Activated naive CD4-positive, alpha-beta T cell treated with anti-CD3 and anti-CD28 coated beads, Interleukin-2, amount 10 ng/mL, durations not matched to agents 7 days and 5 days (primary cell): ENCODE results near the gene CNP.
"Not testable (repeated sequence)": the region's sequence is repeated elsewhere in the genome, so short reads cannot be mapped to it uniquely, and the experiment has no call there.

Experiments
- CTCF ChIA-PET: fragments of 350-600 bp; sonication (Branson Sonifier 250); formaldehyde crosslinking; loops from one replicate; lab custom pipeline; 2021; ENCODE audit warnings: antibody characterized with exemption; lab: Charles Lee
- DNase-seq: peaks from one replicate; pipeline ENCODE4 v3.0.0-alpha.2; 2020
- H3K27ac Mint-ChIP-seq: one replicate; pipeline ENCODE4 v1.8.0; 2021; ENCODE audit warnings: mild to moderate bottlenecking, moderate library complexity, mixed read lengths
- H3K27me3 Mint-ChIP-seq: one replicate; pipeline ENCODE4 v1.8.0; 2021; ENCODE audit warnings: mild to moderate bottlenecking, mixed read lengths
- H3K36me3 Mint-ChIP-seq: one replicate; pipeline ENCODE4 v1.8.0; 2021; ENCODE audit warnings: mixed read lengths
- H3K4me1 Mint-ChIP-seq: one replicate; pipeline ENCODE4 v1.8.0; 2021; ENCODE audit warnings: mixed read lengths
- H3K4me3 Mint-ChIP-seq: one replicate; pipeline ENCODE4 v1.8.0; 2021; ENCODE audit warnings: mild to moderate bottlenecking, moderate library complexity, mixed read lengths
- H3K9me3 Mint-ChIP-seq: one replicate; pipeline ENCODE4 v1.8.0; 2021; ENCODE audit warnings: mixed read lengths

Gene CNP

DNA sequence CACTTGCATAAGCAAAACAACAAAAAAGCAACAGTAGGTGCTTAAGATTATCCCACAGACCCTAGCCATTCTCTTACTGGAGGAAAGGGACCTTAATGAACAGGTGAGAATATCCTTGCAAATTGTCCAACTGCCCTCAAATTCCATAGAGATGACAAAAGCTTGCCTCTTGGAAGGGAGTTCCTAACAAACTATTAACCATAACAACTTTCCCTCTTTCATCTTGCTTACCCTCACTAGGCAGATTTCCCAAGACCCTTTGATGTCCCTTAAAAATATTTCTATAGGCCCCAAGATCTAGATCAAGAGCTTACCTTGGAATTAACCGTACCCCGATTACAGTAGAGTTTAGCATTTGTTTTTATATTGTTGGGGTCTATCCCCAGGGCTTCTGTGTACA is 21.8 kb downstream of the CNP start:
- Mint-ChIP-seq H3K4me3 (no peak overlapping the region), H3K27ac (no peak overlapping the region), H3K27me3 (no peaks in the 10 kb centered on the region), H3K4me1 (no peaks in the 10 kb centered on the region), H3K9me3 (no peaks in the 10 kb centered on the region), H3K36me3 (peaks cover 49% of the 10 kb centered on the region)
- DNase-seq = no peak
- CTCF ChIA-PET = no interaction called here

DNA sequence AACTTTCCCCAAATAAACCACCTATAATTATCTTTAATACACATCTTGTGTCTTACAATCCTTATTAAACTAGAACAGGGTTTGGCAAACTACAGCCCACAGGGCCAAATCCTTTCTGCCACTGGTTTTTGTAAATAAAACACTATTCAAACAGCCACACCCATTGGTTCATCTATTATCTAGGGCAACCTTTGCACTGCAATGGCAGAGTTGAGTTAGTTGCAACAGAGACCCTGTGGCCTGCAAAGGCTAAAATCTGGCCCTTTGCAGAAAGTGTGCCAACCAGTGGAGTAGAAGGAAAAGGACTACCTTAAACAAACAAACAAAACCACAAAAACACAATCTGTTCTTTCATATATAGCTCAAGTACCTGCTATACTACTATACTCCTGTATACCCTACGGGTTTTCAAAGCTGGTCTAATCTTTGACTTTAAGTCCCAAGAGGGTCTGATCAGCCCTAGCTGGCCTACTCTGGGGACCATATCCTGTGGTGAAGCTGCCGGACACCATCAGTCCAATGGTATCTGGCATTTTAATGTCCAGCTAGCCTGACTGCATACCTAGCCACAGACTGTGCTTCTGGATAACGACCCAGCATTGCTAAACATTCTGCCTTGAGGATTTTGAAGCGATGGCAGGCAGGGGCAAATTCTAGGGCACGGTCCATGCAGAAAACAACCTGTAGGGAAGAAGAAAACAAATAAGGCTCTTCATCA is 23.3 kb downstream of the CNP start:
- H3K9me3 Mint-ChIP-seq = no peaks in the 10 kb centered on the region
- H3K27me3 Mint-ChIP-seq = no peaks in the 10 kb centered on the region
- peaks cover 45% of the 10 kb centered on the region for H3K36me3 Mint-ChIP-seq
- H3K27ac Mint-ChIP-seq = no peak overlapping the region
- no peak overlapping the region for H3K4me3 Mint-ChIP-seq
- CTCF ChIA-PET = no interaction called here
- no peaks in the 10 kb centered on the region for H3K4me1 Mint-ChIP-seq
- DNase-seq = no peak

DNA sequence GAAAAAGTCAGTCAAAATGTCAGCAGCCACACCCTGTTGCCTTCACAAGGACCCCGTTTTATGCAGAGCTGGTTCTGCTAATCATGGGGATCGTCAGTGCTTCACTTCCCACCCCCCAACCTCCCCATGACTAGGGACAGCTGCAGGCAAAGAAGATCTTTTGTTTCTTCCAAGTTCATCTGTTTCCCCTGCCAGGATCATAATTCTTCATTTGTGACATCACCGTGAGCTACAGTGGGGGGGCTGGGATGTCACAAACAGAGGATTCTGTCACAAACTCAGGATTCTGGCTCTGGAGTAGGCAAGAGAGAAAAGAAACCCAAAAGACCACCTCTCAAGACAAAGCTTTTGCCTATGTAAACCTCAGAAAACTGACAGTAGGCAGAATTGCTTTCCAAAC is 26.0 kb downstream of the CNP start:
- no peak overlapping the region for H3K27ac Mint-ChIP-seq
- CTCF ChIA-PET = no interaction called here
- H3K27me3 Mint-ChIP-seq = no peaks in the 10 kb centered on the region
- H3K9me3 Mint-ChIP-seq = no peaks in the 10 kb centered on the region
- no peak for DNase-seq
- H3K36me3 Mint-ChIP-seq = peaks cover 54% of the 10 kb centered on the region
- H3K4me1 Mint-ChIP-seq = no peaks in the 10 kb centered on the region
- no peak overlapping the region for H3K4me3 Mint-ChIP-seq

DNA sequence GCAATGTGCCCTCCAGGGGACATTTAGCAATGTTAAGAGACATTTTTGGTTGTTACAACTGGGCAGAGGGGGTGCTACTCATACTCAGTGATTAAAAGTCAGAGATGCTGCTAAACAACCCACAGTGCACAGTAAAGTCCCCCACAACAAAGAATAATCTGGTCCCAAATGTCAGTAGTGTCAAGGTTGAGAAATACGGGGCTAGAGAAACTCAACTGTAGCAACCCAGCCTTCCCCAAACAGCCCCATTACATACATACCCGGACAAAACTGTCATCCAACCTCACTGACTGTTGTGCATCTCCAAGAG is 30.2 kb downstream of the CNP start:
- no peaks in the 10 kb centered on the region for H3K27me3 Mint-ChIP-seq
- DNase-seq = no peak
- H3K4me3 Mint-ChIP-seq = no peak overlapping the region
- H3K36me3 Mint-ChIP-seq = peaks cover 49% of the 10 kb centered on the region
- H3K27ac Mint-ChIP-seq = no peak overlapping the region
- CTCF ChIA-PET = no interaction called here
- no peaks in the 10 kb centered on the region for H3K9me3 Mint-ChIP-seq
- H3K4me1 Mint-ChIP-seq = no peaks in the 10 kb centered on the region

GRCh38 chr17:41998497-41998896 is 31.9 kb downstream of the CNP start:
- peaks cover 46% of the 10 kb centered on the region for H3K36me3 Mint-ChIP-seq
- H3K27ac Mint-ChIP-seq = no peak overlapping the region
- CTCF ChIA-PET = interaction anchor here (1.3 kb wide), 1 partner anchor 22 kb away, joined by 3 read pairs; the partner anchor contains the start of gene NKIRAS2

GRCh38 chr17:42000413-42001133 is 34.0 kb downstream of the CNP start:
- no peak for DNase-seq
- H3K27me3 Mint-ChIP-seq = no peaks in the 10 kb centered on the region
- no peak overlapping the region for H3K4me3 Mint-ChIP-seq
- H3K9me3 Mint-ChIP-seq = no peaks in the 10 kb centered on the region
- no peak overlapping the region for H3K27ac Mint-ChIP-seq
- peaks cover 4% of the 10 kb centered on the region for H3K4me1 Mint-ChIP-seq
- CTCF ChIA-PET = interaction anchor here (0.9 kb wide), 1 partner anchor 23 kb away, joined by 3 read pairs; no protein-coding TSS in a partner anchor
- H3K36me3 Mint-ChIP-seq = peaks cover 42% of the 10 kb centered on the region

More at GRCh38 chr17:41998497-41998896, 31.9 kb downstream of the CNP start:
- Mint-ChIP-seq H3K4me1 (peaks cover 1% of the 10 kb centered on the region), H3K9me3 (no peaks in the 10 kb centered on the region), H3K27me3 (no peaks in the 10 kb centered on the region), H3K4me3 (no peak overlapping the region)
- no peak for DNase-seq

GRCh38 chr17:42001729-42002128 is 35.1 kb downstream of the CNP start:
- Mint-ChIP-seq H3K27ac (no peak overlapping the region), H3K27me3 (no peaks in the 10 kb centered on the region), H3K9me3 (no peaks in the 10 kb centered on the region), H3K4me1 (peaks cover 4% of the 10 kb centered on the region), H3K36me3 (peaks cover 32% of the 10 kb centered on the region), H3K4me3 (no peak overlapping the region)
- CTCF ChIA-PET = interaction anchor here (1.3 kb wide), 1 partner anchor 66 kb away, joined by 3 read pairs; no protein-coding TSS in a partner anchor
- DNase-seq = no peak

DNA sequence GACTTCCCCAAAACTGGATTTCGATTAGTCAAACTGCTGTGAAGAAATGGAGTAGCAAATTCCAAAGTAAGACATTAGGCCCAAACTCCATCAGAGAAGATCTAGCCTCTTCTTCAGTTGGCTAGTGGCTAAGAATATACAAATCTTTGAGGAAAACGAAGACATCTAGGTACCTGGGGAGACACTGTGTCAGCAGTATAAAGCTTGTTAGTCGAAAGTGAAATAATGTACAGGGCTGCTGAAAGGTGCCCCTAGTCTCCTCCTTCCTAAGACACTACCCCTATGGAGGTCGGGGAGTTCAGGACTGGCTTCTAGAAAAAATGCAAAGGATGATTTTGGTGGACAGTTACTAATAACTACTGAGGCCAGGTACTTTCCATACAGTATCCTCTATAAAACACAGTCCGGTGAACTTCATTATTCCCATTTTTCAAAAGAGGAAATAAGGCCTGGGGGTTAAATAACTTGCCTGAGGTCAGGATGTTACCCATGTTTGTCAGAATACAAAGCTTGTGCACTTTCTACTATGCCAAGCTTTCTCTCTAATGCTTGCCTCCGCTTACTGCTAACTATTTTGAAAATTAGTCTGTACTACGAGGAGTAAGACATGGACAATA is 35.7 kb downstream of the CNP start:
- CTCF ChIA-PET = interaction anchor here (1.3 kb wide), 1 partner anchor 66 kb away, joined by 3 read pairs; no protein-coding TSS in a partner anchor
- H3K9me3 Mint-ChIP-seq = no peaks in the 10 kb centered on the region
- no peak overlapping the region for H3K27ac Mint-ChIP-seq
- no peak for DNase-seq
- H3K36me3 Mint-ChIP-seq = peaks cover 31% of the 10 kb centered on the region
- no peak overlapping the region for H3K4me3 Mint-ChIP-seq
- H3K4me1 Mint-ChIP-seq = peaks cover 4% of the 10 kb centered on the region
- H3K27me3 Mint-ChIP-seq = no peaks in the 10 kb centered on the region

GRCh38 chr17:42002792-42003301 is 36.3 kb downstream of the CNP start:
- Mint-ChIP-seq H3K27me3 (no peaks in the 10 kb centered on the region), H3K4me3 (no peak overlapping the region), H3K9me3 (no peaks in the 10 kb centered on the region), H3K36me3 (peaks cover 31% of the 10 kb centered on the region), H3K4me1 (peaks cover 4% of the 10 kb centered on the region), H3K27ac (no peak overlapping the region)
- no peak for DNase-seq
- CTCF ChIA-PET = interaction anchor here (1.3 kb wide), 2 partner anchors 18 to 65 kb away, joined by 3 read pairs; no protein-coding TSS in a partner anchor

DNA sequence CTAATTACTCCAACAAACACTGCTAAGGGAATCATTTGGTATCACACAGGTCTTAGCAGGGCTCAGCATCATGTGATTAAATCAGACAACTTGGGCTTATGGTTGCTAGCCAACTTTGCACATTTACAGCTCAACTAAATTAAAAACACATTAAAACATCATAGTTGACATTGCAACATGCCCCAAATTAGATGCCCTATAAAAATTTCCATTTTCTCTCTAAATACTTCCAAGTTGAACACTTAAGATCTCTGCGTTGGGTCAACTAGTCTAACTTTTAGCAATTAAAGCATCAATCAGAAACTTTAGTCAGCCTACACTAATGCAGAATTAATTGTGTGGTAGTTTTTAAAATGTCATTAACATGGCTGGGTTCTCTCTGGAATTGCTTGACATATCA is 38.6 kb downstream of the CNP start:
- Mint-ChIP-seq H3K27me3 (no peaks in the 10 kb centered on the region), H3K27ac (no peak overlapping the region), H3K36me3 (peaks cover 30% of the 10 kb centered on the region), H3K4me1 (peaks cover 11% of the 10 kb centered on the region), H3K4me3 (no peak overlapping the region), H3K9me3 (no peaks in the 10 kb centered on the region)
- no peak for DNase-seq
- CTCF ChIA-PET = no interaction called here

- Mint-ChIP-seq H3K27ac (no peak overlapping the region), H3K4me3 (no peak overlapping the region), H3K4me1 (peaks cover 38% of the 10 kb centered on the region), H3K36me3 (peaks cover 30% of the 10 kb centered on the region), H3K27me3 (no peaks in the 10 kb centered on the region), H3K9me3 (no peaks in the 10 kb centered on the region)
- CTCF ChIA-PET = interaction anchor here (1.1 to 2.5 kb wide), 3 partner anchors 11 to 49 kb away, joined by 4 to 5 read pairs (median 5); partner anchors contain the start of gene NKIRAS2
- DNase-seq = no peak
These were observed 42.6 kb downstream of the CNP start for GRCh38 chr17:42009170-42009569.

GRCh38 chr17:42010266-42010680 is 43.7 kb downstream of the CNP start:
- CTCF ChIA-PET = interaction anchor here (1.8 to 2.5 kb wide), 2 partner anchors 10 to 48 kb away, joined by 5 read pairs; partner anchors contain the start of gene NKIRAS2
- not testable (repeated sequence) for DNase-seq, H3K27me3 Mint-ChIP-seq, H3K4me3 Mint-ChIP-seq, H3K9me3 Mint-ChIP-seq
- H3K36me3 Mint-ChIP-seq = peaks cover 31% of the 10 kb centered on the region
- peaks cover 41% of the 10 kb centered on the region for H3K4me1 Mint-ChIP-seq
- H3K27ac Mint-ChIP-seq = peak overlapping the region; percentile 2

DNA sequence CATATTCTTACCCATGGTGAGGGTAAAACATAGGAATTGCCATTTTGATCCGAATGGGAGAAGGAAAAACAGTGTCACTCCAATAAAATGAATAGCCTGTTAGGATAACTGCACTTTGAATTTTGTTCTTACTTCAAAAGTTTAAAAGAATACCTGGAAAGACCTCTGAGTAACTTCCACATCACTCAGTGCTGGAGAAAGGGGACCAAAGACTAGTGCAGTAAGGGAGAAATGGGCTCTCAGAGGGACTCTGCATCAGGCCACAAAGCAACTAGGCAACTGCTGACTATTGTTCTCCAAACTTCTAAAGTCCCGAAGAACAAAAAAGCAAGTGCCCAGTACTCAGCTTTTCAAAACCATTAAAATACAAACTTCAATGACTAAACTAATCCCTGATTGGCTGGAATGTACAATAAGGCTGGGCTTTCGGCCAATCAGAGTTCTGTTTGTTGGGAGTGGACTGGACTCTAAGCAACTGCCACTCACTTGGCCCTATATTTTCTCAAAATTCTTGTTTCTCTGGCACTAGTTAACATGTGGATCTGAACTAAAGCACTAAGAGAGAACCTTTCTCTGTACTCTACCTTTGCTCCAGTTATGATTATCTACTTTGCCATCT is 44.4 kb downstream of the CNP start:
- H3K4me1 Mint-ChIP-seq = peaks cover 47% of the 10 kb centered on the region
- H3K9me3 Mint-ChIP-seq = no peaks in the 10 kb centered on the region
- no peak for DNase-seq
- peaks cover 32% of the 10 kb centered on the region for H3K36me3 Mint-ChIP-seq
- peak overlapping the region; percentile 11 for H3K27ac Mint-ChIP-seq
- H3K27me3 Mint-ChIP-seq = no peaks in the 10 kb centered on the region
- H3K4me3 Mint-ChIP-seq = no peak overlapping the region
- CTCF ChIA-PET = interaction anchor here (1.7 to 2.5 kb wide), 2 partner anchors 9 to 12 kb away, joined by 5 read pairs; partner anchors contain the start of gene NKIRAS2

- not testable (repeated sequence) for H3K4me3 Mint-ChIP-seq, H3K9me3 Mint-ChIP-seq, DNase-seq, H3K27ac Mint-ChIP-seq, H3K27me3 Mint-ChIP-seq
- Mint-ChIP-seq H3K36me3 (peaks cover 30% of the 10 kb centered on the region), H3K4me1 (peaks cover 51% of the 10 kb centered on the region)
- CTCF ChIA-PET = interaction anchor here (0.6 to 2.2 kb wide), 4 partner anchors 11 to 282 kb away, joined by 3 to 5 read pairs (median 4); no protein-coding TSS in a partner anchor
These were observed 45.8 kb downstream of the CNP start for GRCh38 chr17:42012363-42012762.
